DND-41 (cell line): Measurements from ENCODE around the gene KRTCAP2.

ENCODE experiments used
- ATAC-seq: fragments of 200-7000 bp; cut with Tn5 transposase; 3 replicates; pipeline ENCODE4 v1.9.1; 2021; ENCODE audit warnings: low read depth; ENCODE audit not compliant: insufficient read depth
- DNase-seq: peaks from one replicate; pipeline ENCODE4 v3.0.0-alpha.2; 2020
- H2AFZ ChIP-seq: 2 replicates; pipeline ENCODE4 v1.6.0; 2012; ENCODE audit warnings: low read depth, low read length
- H3K27ac ChIP-seq: 2 replicates; pipeline ENCODE4 v1.5.1; 2012; ENCODE audit warnings: low read length, inconsistent platforms
- H3K27me3 ChIP-seq: fragments of 200-600 bp; sonication (generic); 2 replicates; pipeline ENCODE4 v1.6.0; 2012; ENCODE audit warnings: low read length, mild to moderate bottlenecking, inconsistent platforms; ENCODE audit not compliant: insufficient read depth, poor library complexity
- H3K36me3 ChIP-seq: 2 replicates; pipeline ENCODE4 v1.5.1; 2012; ENCODE audit warnings: low read length, inconsistent platforms; ENCODE audit not compliant: insufficient read depth
- H3K4me1 ChIP-seq: 2 replicates; pipeline ENCODE4 v1.5.1; 2012; ENCODE audit warnings: mild to moderate bottlenecking, low read length; ENCODE audit not compliant: insufficient read depth
- H3K4me2 ChIP-seq: 2 replicates; pipeline ENCODE4 v1.6.0; 2012; ENCODE audit warnings: mild to moderate bottlenecking, moderate library complexity, low read length, inconsistent platforms; ENCODE audit not compliant: insufficient read depth
- H3K4me3 ChIP-seq, 2 experiments: fragments of 200-600 bp in 1 of 2; shearing (Covaris generic) in 1 of 2; 2 replicates each; pipeline ENCODE4 v1.5.1; 2012 to 2016; ENCODE audit warnings: inconsistent platforms in 2 of 2, low read length in 2 of 2, mild to moderate bottlenecking in 2 of 2, low read depth in 1 of 2, moderate library complexity in 1 of 2
- H3K79me2 ChIP-seq: 2 replicates; pipeline ENCODE4 v1.6.0; 2012; ENCODE audit warnings: low read length, inconsistent platforms; ENCODE audit not compliant: insufficient read depth
- H3K9ac ChIP-seq: 2 replicates; pipeline ENCODE4 v1.6.0; 2012; ENCODE audit warnings: low read depth, mild to moderate bottlenecking, inconsistent platforms, low read length, moderate library complexity
- H3K9me3 ChIP-seq: 2 replicates; pipeline ENCODE4 v1.5.1; 2012; ENCODE audit warnings: low read length, moderate library complexity, mild to moderate bottlenecking, inconsistent platforms; ENCODE audit not compliant: insufficient read depth, severe bottlenecking
- H4K20me1 ChIP-seq: 2 replicates; pipeline ENCODE4 v1.6.0; 2012; ENCODE audit warnings: low read length; ENCODE audit not compliant: insufficient read depth
- EZH2 ChIP-seq: IDR thresholded peaks from 3 replicates; pipeline ENCODE4 v1.6.1; 2012; ENCODE audit warnings: borderline replicate concordance, low read depth, mild to moderate bottlenecking, moderate library complexity, low read length, inconsistent platforms; ENCODE audit not compliant: severe bottlenecking
- TF ChIP-seq, protein P1 (sequence below): IDR thresholded peaks from 2 replicates; pipeline ENCODE4 v1.5.1; 2012; ENCODE audit warnings: borderline replicate concordance, low read length, moderate library complexity, mild to moderate bottlenecking; ENCODE audit not compliant: poor library complexity, severe bottlenecking; ENCODE audit errors: extremely low read depth

Gene KRTCAP2

DNA sequence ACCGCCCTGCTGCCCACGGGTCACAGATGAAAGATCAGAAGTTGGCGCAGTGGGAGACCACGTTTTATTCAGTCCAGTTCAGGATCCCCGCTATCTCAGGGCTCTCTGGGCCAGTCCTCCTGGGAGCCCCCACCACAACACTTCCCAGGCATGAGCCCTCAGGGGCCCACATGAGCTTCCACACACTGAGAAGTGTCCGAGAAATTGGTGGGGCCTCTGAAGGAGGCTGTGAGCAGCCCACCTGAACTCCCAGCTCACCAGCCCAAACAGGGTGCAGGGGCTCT is 12.6 kb upstream of the KRTCAP2 start:
- Histone ChIP-seq H2AFZ (no peak overlapping the region), H4K20me1 (no peaks in the 10 kb centered on the region), H3K79me2 (no peaks in the 10 kb centered on the region), H3K27me3 (no peaks in the 10 kb centered on the region), H3K27ac (no peak overlapping the region), H3K9ac (no peak overlapping the region), H3K9me3 (no peaks in the 10 kb centered on the region), H3K4me3 (no peak overlapping the region), H3K4me2 (no peak overlapping the region), H3K4me1 (no peaks in the 10 kb centered on the region), H3K36me3 (no peaks in the 10 kb centered on the region)
- TF ChIP-seq, protein P1, sequence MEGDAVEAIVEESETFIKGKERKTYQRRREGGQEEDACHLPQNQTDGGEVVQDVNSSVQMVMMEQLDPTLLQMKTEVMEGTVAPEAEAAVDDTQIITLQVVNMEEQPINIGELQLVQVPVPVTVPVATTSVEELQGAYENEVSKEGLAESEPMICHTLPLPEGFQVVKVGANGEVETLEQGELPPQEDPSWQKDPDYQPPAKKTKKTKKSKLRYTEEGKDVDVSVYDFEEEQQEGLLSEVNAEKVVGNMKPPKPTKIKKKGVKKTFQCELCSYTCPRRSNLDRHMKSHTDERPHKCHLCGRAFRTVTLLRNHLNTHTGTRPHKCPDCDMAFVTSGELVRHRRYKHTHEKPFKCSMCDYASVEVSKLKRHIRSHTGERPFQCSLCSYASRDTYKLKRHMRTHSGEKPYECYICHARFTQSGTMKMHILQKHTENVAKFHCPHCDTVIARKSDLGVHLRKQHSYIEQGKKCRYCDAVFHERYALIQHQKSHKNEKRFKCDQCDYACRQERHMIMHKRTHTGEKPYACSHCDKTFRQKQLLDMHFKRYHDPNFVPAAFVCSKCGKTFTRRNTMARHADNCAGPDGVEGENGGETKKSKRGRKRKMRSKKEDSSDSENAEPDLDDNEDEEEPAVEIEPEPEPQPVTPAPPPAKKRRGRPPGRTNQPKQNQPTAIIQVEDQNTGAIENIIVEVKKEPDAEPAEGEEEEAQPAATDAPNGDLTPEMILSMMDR = no peak
- TF ChIP-seq EZH2 = no peak
- no peak for ATAC-seq
- DNase-seq = no peak

- Histone ChIP-seq H3K27ac (no peak overlapping the region), H3K9ac (no peak overlapping the region), H3K79me2 (no peaks in the 10 kb centered on the region), H4K20me1 (no peaks in the 10 kb centered on the region), H3K4me1 (no peaks in the 10 kb centered on the region), H3K4me2 (no peak overlapping the region), H3K4me3 (no peak overlapping the region), H2AFZ (no peak overlapping the region), H3K36me3 (no peaks in the 10 kb centered on the region), H3K27me3 (no peaks in the 10 kb centered on the region), H3K9me3 (no peaks in the 10 kb centered on the region)
- TF ChIP-seq, protein P1 = no peak
- TF ChIP-seq EZH2 = no peak
- DNase-seq (no peak), ATAC-seq (0 out of 3 replicates have a peak, but pooled peaks have one; percentile 42)
Measured at GRCh38 chr1:155184835-155185782, 12.0 kb upstream of the KRTCAP2 start.

- DNase-seq (no peak), ATAC-seq (no peak)
- Histone ChIP-seq H3K27ac (no peak overlapping the region), H3K4me3 (no peak overlapping the region), H3K4me2 (no peak overlapping the region), H4K20me1 (no peaks in the 10 kb centered on the region), H3K9ac (no peak overlapping the region), H3K36me3 (no peaks in the 10 kb centered on the region), H3K79me2 (no peaks in the 10 kb centered on the region), H3K4me1 (no peaks in the 10 kb centered on the region), H3K27me3 (no peaks in the 10 kb centered on the region), H2AFZ (no peak overlapping the region), H3K9me3 (no peaks in the 10 kb centered on the region)
- TF ChIP-seq EZH2 = no peak
- TF ChIP-seq, protein P1 = no peak
Measured at GRCh38 chr1:155184351-155184811, 11.3 kb upstream of the KRTCAP2 start.
